IPS-18c (cell line): ENCODE measurements around the gene NANS.
"Not testable (repeated sequence)": the region's sequence is repeated elsewhere in the genome, so short reads cannot be mapped to it uniquely, and the experiment has no call there.

Experiments
- H3K4me3 ChIP-seq: 2 replicates; pipeline ENCODE4 v1.7.0; 2013; ENCODE audit warnings: low read depth, mild to moderate bottlenecking, low read length, moderate library complexity; ENCODE audit not compliant: insufficient read depth
- H3K9me3 ChIP-seq: one replicate; pipeline ENCODE4 v1.6.1; 2013; ENCODE audit warnings: mild to moderate bottlenecking, low read length, moderate library complexity; ENCODE audit not compliant: control insufficient read depth, insufficient read depth

The NANS gene

GRCh38 chr9:98056269-98057137, at the start of gene NANS:
Gene NANS (plus strand): TSS chr9:98056732. CDS start chr9:98056809, 77 bp downstream.
- Histone ChIP-seq H3K4me3 (peak within 1 kb of the TSS; percentile 81), H3K9me3 (no peaks in the 10 kb centered on the region)

- H3K9me3 ChIP-seq: no peaks in the 10 kb centered on the region
- no peak overlapping the region for H3K4me3 ChIP-seq
Measured at GRCh38 chr9:98007251-98007928, 49.1 kb upstream of the NANS start.

DNA sequence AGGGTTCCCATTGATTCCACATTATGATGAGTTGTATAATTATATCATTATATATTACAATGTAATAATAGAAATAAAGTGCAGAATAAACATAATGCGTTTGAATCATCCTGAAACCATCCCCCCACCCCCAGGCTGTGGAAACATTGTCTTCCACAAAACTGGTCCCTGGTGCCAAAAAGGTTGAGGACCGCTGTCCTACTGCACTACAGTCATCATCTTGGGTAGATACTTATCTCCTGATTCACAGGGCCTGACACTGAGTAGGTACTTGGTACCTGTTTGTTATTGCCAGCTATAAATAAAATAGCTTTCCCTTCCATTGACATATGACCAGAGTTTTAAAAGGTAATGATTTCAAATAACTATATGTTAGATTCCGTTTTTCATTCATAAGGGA, 47.8 kb upstream of the NANS start:
- no peak overlapping the region for H3K4me3 ChIP-seq
- no peaks in the 10 kb centered on the region for H3K9me3 ChIP-seq

GRCh38 chr9:98009437-98009836, 47.1 kb upstream of the NANS start:
- Histone ChIP-seq H3K4me3 (no peak overlapping the region), H3K9me3 (no peaks in the 10 kb centered on the region)

- H3K4me3 ChIP-seq: no peak overlapping the region
- no peaks in the 10 kb centered on the region for H3K9me3 ChIP-seq
Measured at GRCh38 chr9:98009936-98010335, 46.6 kb upstream of the NANS start.

GRCh38 chr9:98010445-98010844, 46.1 kb upstream of the NANS start:
- no peaks in the 10 kb centered on the region for H3K9me3 ChIP-seq
- no peak overlapping the region for H3K4me3 ChIP-seq

DNA sequence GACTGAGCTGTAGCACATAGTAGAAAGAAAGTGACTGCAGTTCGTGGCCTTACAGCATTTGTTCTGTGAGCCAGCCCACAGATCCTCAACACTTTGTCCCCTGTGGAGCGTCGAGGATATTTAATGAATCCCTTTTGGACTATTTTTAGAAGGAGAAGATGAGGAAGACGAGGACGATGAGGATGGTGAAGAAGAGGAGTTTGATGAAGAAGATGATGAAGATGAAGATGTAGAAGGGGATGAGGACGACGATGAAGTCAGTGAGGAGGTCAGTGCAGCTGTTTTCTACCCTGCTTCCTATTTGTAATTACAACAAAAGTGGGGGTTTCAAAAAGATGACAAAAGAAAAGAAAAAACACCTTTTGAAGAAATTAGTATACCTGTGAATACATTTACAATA, 45.4 kb upstream of the NANS start:
- Histone ChIP-seq H3K9me3 (no peaks in the 10 kb centered on the region), H3K4me3 (no peak overlapping the region)

DNA sequence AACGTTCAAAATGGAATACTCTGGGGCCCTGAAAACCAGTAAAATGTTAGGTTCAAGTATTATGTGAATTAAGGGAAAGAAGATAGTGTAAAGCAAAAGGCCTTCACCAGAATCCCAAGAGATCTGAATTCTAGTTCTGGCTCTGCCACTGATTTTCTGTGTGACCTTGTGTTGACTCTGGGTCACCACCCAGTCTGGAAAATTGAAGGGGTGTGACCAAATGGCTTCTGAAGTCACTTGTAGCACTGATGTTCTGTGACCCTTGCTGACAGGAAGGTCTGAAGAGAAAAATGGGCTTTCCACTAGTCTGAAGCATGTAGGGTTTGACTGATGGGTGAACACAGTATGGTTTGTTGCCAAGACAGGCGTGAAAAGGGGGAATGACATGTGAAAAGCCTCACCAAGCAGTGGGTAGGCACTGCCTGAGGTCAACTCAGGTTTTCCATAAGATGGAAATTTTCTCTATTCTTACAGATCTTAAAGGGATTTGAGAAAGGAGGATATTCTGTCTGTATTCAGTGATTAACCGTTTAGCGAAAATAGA, 40.3 kb upstream of the NANS start:
- Histone ChIP-seq H3K4me3 (no peak overlapping the region), H3K9me3 (no peaks in the 10 kb centered on the region)

DNA sequence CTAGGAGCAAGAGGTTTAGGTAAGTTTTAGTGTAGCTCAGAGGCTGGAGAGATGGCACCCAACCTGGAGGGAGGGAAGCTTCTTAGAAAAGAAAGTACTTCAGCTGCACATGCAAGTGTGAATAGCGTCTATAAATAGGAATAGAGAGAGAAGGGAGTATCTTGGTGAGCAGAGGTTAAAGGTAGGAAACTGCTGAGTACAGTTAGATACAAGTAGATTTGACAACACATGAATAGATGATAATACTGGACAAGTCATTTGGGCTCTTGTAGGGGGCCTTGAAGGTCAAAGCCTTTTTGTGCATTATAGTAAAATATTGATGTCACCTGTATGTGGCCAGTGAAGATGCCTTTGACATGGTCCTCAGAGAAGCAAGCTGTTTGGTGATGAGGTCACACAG, 39.2 kb upstream of the NANS start:
- Histone ChIP-seq H3K4me3 (no peak overlapping the region), H3K9me3 (no peaks in the 10 kb centered on the region)

- no peaks in the 10 kb centered on the region for H3K9me3 ChIP-seq
- H3K4me3 ChIP-seq: no peak overlapping the region
Measured at GRCh38 chr9:98018347-98018746, 38.2 kb upstream of the NANS start.

DNA sequence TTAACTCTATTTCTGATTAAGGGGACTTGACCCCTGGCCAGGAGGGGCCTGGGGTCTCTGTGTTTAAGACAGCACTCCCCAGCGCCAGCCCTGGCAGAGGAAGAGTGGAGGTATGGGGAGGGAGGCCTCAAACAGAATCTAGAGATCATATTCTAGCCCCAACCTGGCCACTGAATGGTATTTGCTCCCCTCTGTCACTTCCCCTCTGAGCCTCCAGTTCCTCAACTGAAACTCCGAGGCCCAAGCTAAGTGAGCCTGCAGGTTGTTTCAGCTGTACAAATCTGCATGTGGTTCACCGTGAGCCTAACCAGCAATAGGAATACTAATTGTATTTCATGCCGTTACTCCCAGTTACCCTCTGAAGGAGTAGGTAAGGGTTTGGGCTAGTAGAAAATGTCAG, 37.4 kb upstream of the NANS start:
- H3K4me3 ChIP-seq: no peak overlapping the region
- no peaks in the 10 kb centered on the region for H3K9me3 ChIP-seq

GRCh38 chr9:98019869-98020268, 36.7 kb upstream of the NANS start:
- not testable (repeated sequence) for H3K9me3 ChIP-seq, H3K4me3 ChIP-seq

DNA sequence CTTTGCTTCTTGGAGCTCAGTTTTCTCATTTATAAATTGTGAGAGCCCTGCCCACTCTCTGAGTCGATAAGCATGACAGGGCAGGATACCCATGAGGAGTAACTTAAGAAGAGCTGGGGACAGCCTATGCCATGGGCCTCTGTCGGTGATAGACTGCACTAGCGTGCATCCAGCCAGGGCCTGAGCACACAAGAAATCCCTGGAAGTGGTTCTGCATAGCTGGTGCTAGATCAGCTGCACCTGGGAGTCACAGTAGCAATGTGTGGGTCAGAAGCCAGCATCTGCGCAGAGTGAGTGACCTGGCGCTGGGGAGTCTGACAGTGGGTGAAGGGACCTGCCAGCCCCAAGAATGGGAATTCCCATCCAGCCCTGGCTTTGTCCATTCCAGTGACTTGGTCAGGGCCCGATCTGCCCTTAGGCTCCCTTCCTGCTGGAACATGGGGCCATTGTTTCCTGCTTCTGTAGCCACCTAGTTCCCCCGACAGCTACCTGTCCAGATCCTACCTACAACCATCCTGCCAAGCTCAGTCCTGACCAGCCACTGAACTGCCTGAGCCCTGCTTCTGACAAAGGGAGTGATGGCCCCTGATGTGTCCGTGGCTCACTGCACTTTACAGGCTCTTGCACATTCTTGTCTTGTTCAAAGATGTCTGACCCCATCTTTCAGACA, 35.9 kb upstream of the NANS start:
- H3K4me3 ChIP-seq: no peak overlapping the region
- H3K9me3 ChIP-seq: no peaks in the 10 kb centered on the region

GRCh38 chr9:98021306-98022040, 35.1 kb upstream of the NANS start:
- Histone ChIP-seq H3K4me3 (no peak overlapping the region), H3K9me3 (no peaks in the 10 kb centered on the region)

DNA sequence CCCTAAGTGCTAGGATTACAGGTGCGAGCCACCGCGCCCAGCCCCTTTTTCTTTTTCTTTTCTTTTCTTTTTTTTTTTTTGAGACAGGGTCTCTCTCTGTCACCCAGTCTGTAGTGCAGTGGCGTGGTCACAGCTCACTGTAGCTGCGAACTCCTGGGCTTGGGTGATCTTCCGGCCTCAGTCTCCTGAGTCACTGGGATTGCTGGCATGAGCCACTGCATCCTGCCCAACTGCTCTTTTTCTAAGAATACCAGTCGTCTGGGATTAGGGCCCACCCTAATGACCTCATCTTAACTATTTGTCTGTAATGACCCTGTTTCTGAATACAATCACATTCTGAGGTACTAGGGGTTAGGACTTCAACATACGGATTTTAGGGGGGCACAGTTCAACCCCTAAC, 34.1 kb upstream of the NANS start:
- H3K9me3 ChIP-seq: no peaks in the 10 kb centered on the region
- H3K4me3 ChIP-seq: no peak overlapping the region

DNA sequence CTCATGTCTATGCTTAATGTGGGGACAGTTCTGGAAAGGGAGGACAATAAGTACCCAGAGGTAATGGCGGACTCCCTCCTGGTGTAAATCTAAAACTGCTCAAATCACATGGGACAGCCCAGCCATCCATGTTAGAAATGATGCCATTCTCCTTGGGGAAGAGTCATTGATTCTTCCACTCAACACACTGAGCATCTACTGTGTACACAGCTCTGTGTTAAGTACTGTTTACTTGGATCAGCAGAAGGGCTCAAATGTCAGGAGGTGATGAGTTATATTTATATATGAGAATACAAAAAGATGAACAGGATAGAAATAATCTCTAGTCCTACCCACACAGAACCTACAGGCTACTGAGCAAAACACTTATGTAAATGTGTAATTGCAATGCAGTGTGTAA, 31.8 kb upstream of the NANS start:
- no peaks in the 10 kb centered on the region for H3K9me3 ChIP-seq
- H3K4me3 ChIP-seq: no peak overlapping the region

DNA sequence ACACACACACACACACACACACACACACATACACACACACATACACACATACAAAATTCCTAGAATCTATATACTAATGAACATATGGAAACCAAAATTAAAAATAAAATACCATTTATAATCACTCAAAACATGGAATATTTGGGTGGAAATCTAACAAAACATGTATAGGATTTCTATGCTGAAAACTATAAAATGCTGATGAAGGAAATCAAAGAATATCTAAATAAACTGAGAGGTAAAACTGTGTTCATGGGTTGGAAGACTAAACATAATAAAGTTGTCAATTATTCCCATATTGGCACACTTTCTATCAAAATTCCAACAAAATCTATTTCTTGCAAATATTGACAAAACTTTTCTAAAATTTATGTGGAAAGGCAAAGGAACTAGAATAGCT, 25.4 kb upstream of the NANS start:
- no peak overlapping the region for H3K4me3 ChIP-seq
- H3K9me3 ChIP-seq: no peaks in the 10 kb centered on the region
